Endodermal cell (in vitro differentiated cells): ENCODE results near the gene BEND7. TPM values are rescaled to one million over a fixed set of nuclear protein-coding genes. Genes with fewer than 3 reads are reported as not detected.

Source experiments
- DNase-seq: peaks from one replicate; pipeline ENCODE4 v3.0.0-alpha.2; 2017
- H3K27ac ChIP-seq: 2 replicates; pipeline ENCODE4 v1.5.1; 2013; ENCODE audit warnings: mild to moderate bottlenecking, low read depth, low read length, moderate library complexity
- H3K27me3 ChIP-seq: 2 replicates; pipeline ENCODE4 v1.6.1; 2013; ENCODE audit warnings: mild to moderate bottlenecking, low read length, moderate library complexity; ENCODE audit not compliant: insufficient read depth, control insufficient read depth, poor library complexity, severe bottlenecking
- H3K36me3 ChIP-seq: 2 replicates; pipeline ENCODE4 v1.7.0; 2013; ENCODE audit warnings: mild to moderate bottlenecking, low read length, moderate library complexity; ENCODE audit not compliant: control insufficient read depth, insufficient read depth
- H3K4me1 ChIP-seq: one replicate; pipeline ENCODE4 v1.7.0; 2013; ENCODE audit warnings: low read length; ENCODE audit not compliant: control insufficient read depth, insufficient read depth
- H3K4me3 ChIP-seq: 2 replicates; pipeline ENCODE4 v1.5.1; 2013; ENCODE audit warnings: mild to moderate bottlenecking, low read length, moderate library complexity
- H3K9ac ChIP-seq: 2 replicates; pipeline ENCODE4 v1.6.1; 2013; ENCODE audit warnings: mild to moderate bottlenecking, low read length, moderate library complexity; ENCODE audit not compliant: poor library complexity, severe bottlenecking; ENCODE audit errors: extremely low read depth
- H3K9me3 ChIP-seq: 2 replicates; pipeline ENCODE4 v1.6.1; 2013; ENCODE audit warnings: mild to moderate bottlenecking, low read length, moderate library complexity; ENCODE audit not compliant: control insufficient read depth
- H3K27ac Mint-ChIP-seq: 2 replicates; pipeline ENCODE4 v1.8.0; 2020; ENCODE audit warnings: mixed read lengths
- H3K27me3 Mint-ChIP-seq: 2 replicates; pipeline ENCODE4 v1.8.0; 2021; ENCODE audit warnings: mild to moderate bottlenecking, mixed read lengths; ENCODE audit not compliant: insufficient read depth
- H3K36me3 Mint-ChIP-seq: 2 replicates; pipeline ENCODE4 v1.8.0; 2020; ENCODE audit warnings: low read depth, mixed read lengths
- H3K4me1 Mint-ChIP-seq: 2 replicates; pipeline ENCODE4 v1.8.0; 2020; ENCODE audit warnings: mixed read lengths
- H3K4me3 Mint-ChIP-seq: 2 replicates; pipeline ENCODE4 v1.8.0; 2020; ENCODE audit warnings: mild to moderate bottlenecking, moderate library complexity, mixed read lengths
- H3K9me3 Mint-ChIP-seq: 2 replicates; pipeline ENCODE4 v1.8.0; 2020; ENCODE audit warnings: mild to moderate bottlenecking, mixed read lengths
- CTCF ChIP-seq: fragments of 200-600 bp; sonication (generic); conservative IDR thresholded peaks from 2 replicates; pipeline ENCODE4 v1.5.0; 2021; ENCODE audit warnings: antibody characterized with exemption, mild to moderate bottlenecking
- WGBS, 2 experiments: methylation state at CpG; one replicate each; pipeline versions ENCODE4 v1.1.5 to v1.1.7; 2013; ENCODE audit warnings: missing lambda C conversion rate in 2 of 2, mixed read lengths in 1 of 2; ENCODE audit not compliant: insufficient coverage in 1 of 2, insufficient read length in 1 of 2; 5-methylcytosine and 5-hydroxymethylcytosine counted together
- total RNA-seq, 2 donors: library from RNA; stranded (reverse); fragmentation: NEBNext Ultra II Directional in 1 of 2; extraction: Animal tissue kit (Norgen Biotek cat#: 25700) in 1 of 2; gene quantifications; 2 replicates in 1 of 2; 3 replicates in 1 of 2; pipeline ENCODE4 v1.2.1, GENCODE V29; 2021

Gene BEND7
- total RNA-seq, 2 donors from 2014 or later, result 5.3 to 5.7 TPM

- Histone ChIP-seq H3K4me3 (no peak overlapping the region), H3K27me3 (no peaks in the 10 kb centered on the region), H3K4me1 (no peaks in the 10 kb centered on the region), H3K9ac (no peak overlapping the region), H3K9me3 (peaks cover 20% of the 10 kb centered on the region), H3K27ac (no peak overlapping the region), H3K36me3 (no peaks in the 10 kb centered on the region)
- Mint-ChIP-seq H3K27me3 (peaks cover 9% of the 10 kb centered on the region), H3K36me3 (no peaks in the 10 kb centered on the region), H3K4me1 (no peaks in the 10 kb centered on the region), H3K9me3 (peaks cover 35% of the 10 kb centered on the region), H3K27ac (no peak overlapping the region), H3K4me3 (no peak overlapping the region)
- no peak for TF ChIP-seq CTCF
- no peak for DNase-seq
These were observed 31.8 kb upstream of the BEND7 start for GRCh38 chr10:13560597-13560996.

- WGBS, 2 experiments, result no CpG with 5 or more reads among the region's 2 CpGs
These were observed 30.4 kb upstream of the BEND7 start for GRCh38 chr10:13559124-13559700.

GRCh38 chr10:13555884-13556510 lies 27.2 kb upstream of the BEND7 start:
- H3K4me1 Mint-ChIP-seq, result peaks cover 8% of the 10 kb centered on the region
- WGBS, 2 experiments, result 86 to 95% methylated on average over 2 of the region's 2 CpGs
- H3K36me3 Mint-ChIP-seq, result no peaks in the 10 kb centered on the region
- peaks cover 6% of the 10 kb centered on the region for H3K9me3 ChIP-seq
- no peak overlapping the region for H3K4me3 ChIP-seq
- TF ChIP-seq CTCF, result no peak
- DNase-seq, result no peak
- H3K27me3 Mint-ChIP-seq, result peaks cover 3% of the 10 kb centered on the region
- no peaks in the 10 kb centered on the region for H3K4me1 ChIP-seq
- H3K27ac ChIP-seq, result no peak overlapping the region
- H3K36me3 ChIP-seq, result no peaks in the 10 kb centered on the region
- H3K27me3 ChIP-seq, result no peaks in the 10 kb centered on the region
- H3K9me3 Mint-ChIP-seq, result peaks cover 9% of the 10 kb centered on the region
- no peak overlapping the region for H3K9ac ChIP-seq
- no peak overlapping the region for H3K4me3 Mint-ChIP-seq
- H3K27ac Mint-ChIP-seq, result no peak overlapping the region

More at GRCh38 chr10:13559124-13559700, 30.4 kb upstream of the BEND7 start:
- Histone ChIP-seq H3K36me3 (no peaks in the 10 kb centered on the region), H3K9ac (no peak overlapping the region), H3K4me3 (no peak overlapping the region), H3K9me3 (peaks cover 7% of the 10 kb centered on the region), H3K27me3 (no peaks in the 10 kb centered on the region), H3K27ac (no peak overlapping the region), H3K4me1 (no peaks in the 10 kb centered on the region)
- H3K9me3 Mint-ChIP-seq, result peaks cover 21% of the 10 kb centered on the region
- H3K27ac Mint-ChIP-seq, result no peak overlapping the region
- H3K4me1 Mint-ChIP-seq, result peaks cover under 1% of the 10 kb centered on the region
- H3K36me3 Mint-ChIP-seq, result no peaks in the 10 kb centered on the region
- H3K27me3 Mint-ChIP-seq, result peaks cover 5% of the 10 kb centered on the region
- DNase-seq, result no peak
- no peak overlapping the region for H3K4me3 Mint-ChIP-seq
- no peak for TF ChIP-seq CTCF
